Measurements from ENCODE around the gene MAPK8IP2.

The MAPK8IP2 gene

GRCh38 chr22:50621948-50622722 is 21.5 kb downstream of the MAPK8IP2 start (continued):
- TF ChIP-seq PRDM1 (tag by site-specific recombination; IDR thresholded peaks at IDR 0.05), result peak; percentile 85
- no peak for TF ChIP-seq ZNF239 (tag by site-specific recombination; IDR thresholded peaks at IDR 0.05)
- peak; percentile 27; the same call in 1 of the 2 replicates for TF ChIP-seq CTCF (tag by site-specific recombination; IDR thresholded peaks at IDR 0.05)

- ChIA-PET POLR2A (interaction anchor here (0.6 kb wide), 1 partner anchor 48 kb away, joined by 3 read pairs; no protein-coding TSS in a partner anchor), CTCF (interaction anchor here (0.7 to 4.5 kb wide), 5 partner anchors 36 to 351 kb away, joined by 4 to 24 read pairs (median 5); no protein-coding TSS in a partner anchor)
- Histone ChIP-seq H3K4me1 (ENCODE audit: control insufficient read depth, insufficient read depth, low read length) (peaks cover 7% of the 10 kb centered on the region), H3K27ac (ENCODE audit: extremely low read depth, low read depth, low read length) (no peak overlapping the region), H3K4me3 (ENCODE audit: low read depth, low read length) (no peak overlapping the region), H3K9me3 (ENCODE audit: control insufficient read depth, insufficient read depth, low read depth, low read length) (no peaks in the 10 kb centered on the region), H3K36me3 (ENCODE audit: control insufficient read depth in 2 of 2, insufficient read depth in 1 of 2, low read length in 2 of 2) (peaks cover 0 to 11% of the 10 kb centered on the region in 2 experiments; a peak in 1 of 3 replicates)
- TF ChIP-seq ZNF341 (tag by site-specific recombination; IDR thresholded peaks at IDR 0.05; ENCODE audit: low read depth) (peak; percentile 72), SP7 (tag by site-specific recombination; IDR thresholded peaks at IDR 0.05) (no peak), AEBP2 (tag by site-specific recombination; IDR thresholded peaks at IDR 0.05; ENCODE audit: borderline replicate concordance) (no peak)
Observed at GRCh38 chr22:50622723-50623327, 22.2 kb downstream of the MAPK8IP2 start.

- Histone ChIP-seq H3K27ac (ENCODE audit: extremely low read depth, low read depth, low read length) (no peak overlapping the region), H3K4me3 (ENCODE audit: low read depth, low read length) (no peak overlapping the region), H3K4me1 (ENCODE audit: control insufficient read depth, insufficient read depth, low read length) (peaks cover 7% of the 10 kb centered on the region), H3K9me3 (ENCODE audit: control insufficient read depth, insufficient read depth, low read depth, low read length) (no peaks in the 10 kb centered on the region), H3K36me3 (ENCODE audit: control insufficient read depth in 2 of 2, insufficient read depth in 1 of 2, low read length in 2 of 2) (peaks cover 0 to 11% of the 10 kb centered on the region in 2 experiments; a peak in 1 of 3 replicates)
- ChIA-PET CTCF (interaction anchor here (0.6 to 0.9 kb wide), 3 partner anchors 49 to 72 kb away, joined by 3 read pairs; no protein-coding TSS in a partner anchor), POLR2A (no interaction called here)
- no peak for TF ChIP-seq ZNF704 (tag by site-specific recombination; IDR thresholded peaks at IDR 0.05)
- TF ChIP-seq ZNF112 (tag by site-specific recombination; IDR thresholded peaks at IDR 0.05), result no peak
- no peak for TF ChIP-seq ZNF785 (tag by site-specific recombination; IDR thresholded peaks at IDR 0.05)
- TF ChIP-seq GLI2 (tag by site-specific recombination; IDR thresholded peaks at IDR 0.05; ENCODE audit: borderline replicate concordance, low read depth), result no peak
- TF ChIP-seq ZSCAN16 (tag by site-specific recombination; IDR thresholded peaks at IDR 0.05), result no peak
- no peak for TF ChIP-seq HIC1 (tag by site-specific recombination; IDR thresholded peaks at IDR 0.05)
- TF ChIP-seq ZNF362 (tag by site-specific recombination; IDR thresholded peaks at IDR 0.05), result no peak
- no peak for TF ChIP-seq YY2 (tag by site-specific recombination; IDR thresholded peaks at IDR 0.05)
- no peak for TF ChIP-seq ZNF510 (tag by site-specific recombination; IDR thresholded peaks at IDR 0.05; ENCODE audit: insufficient replicate concordance)
- no peak for TF ChIP-seq ZNF202 (tag by site-specific recombination; IDR thresholded peaks at IDR 0.05; ENCODE audit: borderline replicate concordance)
Observed at GRCh38 chr22:50624347-50625130, 23.9 kb downstream of the MAPK8IP2 start.
